RWPE2 (cell line): ENCODE data around the gene DOCK10.
A peak's percentile ranks its signal among the peaks of the same experiment; 100 is the strongest.

ENCODE experiments used
- ATAC-seq: fragments of 200-7000 bp; cut with Tn5 transposase; 3 replicates; pipeline ENCODE4 v1.9.1; 2021; ENCODE audit warnings: low read depth
- DNase-seq: peaks from one replicate; pipeline ENCODE4 v3.0.0-alpha.2; 2020; ENCODE audit warnings: low spot score
- H3K27ac ChIP-seq: fragments of 450-650 bp; 2 replicates; pipeline ENCODE4 v1.5.1; 2017; ENCODE audit warnings: mild to moderate bottlenecking; ENCODE audit not compliant: poor library complexity, severe bottlenecking
- H3K27me3 ChIP-seq: fragments of 250-450 bp; sonication (Bioruptor Pico); 2 replicates; pipeline ENCODE4 v1.5.1; 2021; ENCODE audit warnings: mild to moderate bottlenecking, moderate library complexity; ENCODE audit not compliant: insufficient read depth, poor library complexity, severe bottlenecking
- H3K36me3 ChIP-seq: fragments of 250-450 bp; sonication (Bioruptor Pico); 2 replicates; pipeline ENCODE4 v1.5.1; 2020; ENCODE audit warnings: low read depth, mild to moderate bottlenecking, moderate library complexity
- H3K4me1 ChIP-seq: fragments of 250-450 bp; sonication (Bioruptor Pico); 2 replicates; pipeline ENCODE4 v1.5.1; 2021; ENCODE audit warnings: mild to moderate bottlenecking, moderate library complexity; ENCODE audit not compliant: insufficient read depth, poor library complexity, severe bottlenecking
- H3K4me3 ChIP-seq: fragments of 250-450 bp; sonication (Bioruptor Pico); 2 replicates; pipeline ENCODE4 v1.5.1; 2021; ENCODE audit warnings: mild to moderate bottlenecking, moderate library complexity; ENCODE audit not compliant: severe bottlenecking
- H3K9me3 ChIP-seq: fragments of 250-450 bp; sonication (Bioruptor Pico); 2 replicates; pipeline ENCODE4 v1.5.1; 2021; ENCODE audit warnings: mild to moderate bottlenecking, moderate library complexity; ENCODE audit not compliant: severe bottlenecking
- CTCF ChIP-seq: fragments of 450-650 bp; IDR thresholded peaks from one replicate; pipeline ENCODE4 v1.5.1; 2017; ENCODE audit warnings: mild to moderate bottlenecking, moderate library complexity; ENCODE audit not compliant: poor library complexity, severe bottlenecking

The DOCK10 gene

GRCh38 chr2:225041851-225042799, at the start of gene DOCK10:
Gene DOCK10, minus strand, starts transcription at chr2:225042468. Its CDS starts 94 bp downstream, at chr2:225042374.
- Histone ChIP-seq H3K36me3 (no peaks in the 10 kb centered on the region), H3K27me3 (peaks cover 83% of the 10 kb centered on the region), H3K4me1 (no peaks in the 10 kb centered on the region), H3K9me3 (no peaks in the 10 kb centered on the region), H3K4me3 (peak within 1 kb of the TSS; percentile 22), H3K27ac (no peak within 1 kb of the TSS)
- DNase-seq (no peak), ATAC-seq (peak; percentile 55)
- no peak for TF ChIP-seq CTCF

DNA sequence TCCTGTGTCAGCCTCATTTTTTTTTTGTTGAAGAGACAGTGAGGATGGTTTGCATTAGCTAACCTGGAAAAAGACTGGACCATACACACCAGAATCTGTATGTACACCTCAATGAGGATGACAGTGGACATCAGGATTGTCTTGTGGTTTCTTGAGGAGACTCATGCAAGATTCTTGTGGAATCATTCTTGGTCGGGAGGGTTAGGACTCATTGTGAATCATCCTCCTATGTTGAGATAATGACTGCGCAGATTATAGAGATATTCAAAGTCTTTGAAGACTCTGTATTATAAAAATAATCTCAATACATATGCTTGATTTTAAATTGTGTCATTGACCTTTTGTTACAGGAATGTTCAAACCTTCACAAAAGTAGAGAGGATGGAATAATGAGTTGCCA, 49.1 kb upstream of the DOCK10 start:
- Histone ChIP-seq H3K36me3 (no peaks in the 10 kb centered on the region), H3K27me3 (no peaks in the 10 kb centered on the region), H3K27ac (peak overlapping the region; percentile 39), H3K9me3 (no peaks in the 10 kb centered on the region), H3K4me3 (no peak overlapping the region), H3K4me1 (peaks cover 11% of the 10 kb centered on the region)
- DNase-seq (no peak), ATAC-seq (peak; percentile 99)
- TF ChIP-seq CTCF, result no peak

GRCh38 chr2:225090746-225091145, 48.5 kb upstream of the DOCK10 start:
- Histone ChIP-seq H3K27me3 (no peaks in the 10 kb centered on the region), H3K9me3 (no peaks in the 10 kb centered on the region), H3K27ac (peak overlapping the region; percentile 39), H3K4me1 (peaks cover 11% of the 10 kb centered on the region), H3K36me3 (no peaks in the 10 kb centered on the region), H3K4me3 (no peak overlapping the region)
- TF ChIP-seq CTCF, result no peak
- DNase-seq (no peak), ATAC-seq (no peak)

DNA sequence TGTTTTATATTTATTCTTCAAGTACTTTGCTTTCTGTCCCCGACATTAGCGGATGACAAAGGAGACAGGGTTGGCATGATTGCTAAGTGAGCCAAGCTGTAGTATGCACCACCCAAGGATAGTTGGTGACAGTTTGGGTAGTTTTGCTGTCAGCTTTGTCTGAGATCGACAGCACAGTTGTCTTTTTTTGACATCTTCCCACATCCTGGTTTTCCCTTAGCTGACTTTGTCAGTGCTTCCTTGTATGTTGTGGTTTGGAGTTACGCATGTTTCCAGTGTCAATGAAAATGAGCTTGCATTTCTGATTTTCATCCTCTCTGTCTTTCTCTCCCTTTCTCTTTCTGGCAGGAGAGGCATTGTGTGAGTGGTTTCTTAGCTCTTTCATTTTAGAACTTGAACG, 44.6 kb upstream of the DOCK10 start:
- ATAC-seq, result no peak
- Histone ChIP-seq H3K4me1 (peaks cover 9% of the 10 kb centered on the region), H3K4me3 (no peak overlapping the region), H3K27ac (no peak overlapping the region), H3K9me3 (no peaks in the 10 kb centered on the region), H3K27me3 (no peaks in the 10 kb centered on the region), H3K36me3 (no peaks in the 10 kb centered on the region)
- no peak for TF ChIP-seq CTCF
- no peak for DNase-seq

DNA sequence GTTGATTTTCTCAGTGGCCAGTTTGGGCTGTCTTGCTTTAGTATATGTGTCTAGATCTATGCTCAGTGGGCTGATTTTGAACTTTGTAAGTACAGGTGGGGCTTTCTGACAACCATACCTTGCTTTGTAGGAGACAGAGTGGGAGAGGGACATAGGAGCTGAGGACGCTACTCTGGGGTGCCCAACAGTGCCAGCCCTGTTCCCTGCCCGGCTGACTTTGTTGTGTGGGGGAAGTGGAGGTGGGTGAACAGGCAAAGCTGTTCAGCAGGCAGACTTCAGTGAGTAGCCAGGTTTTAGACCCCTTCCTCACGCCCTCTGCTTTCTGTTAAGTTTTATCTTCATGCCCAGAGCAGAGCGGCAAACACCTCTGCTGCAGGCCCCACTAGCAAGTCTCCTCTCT, 44.2 kb upstream of the DOCK10 start:
- Histone ChIP-seq H3K9me3 (no peaks in the 10 kb centered on the region), H3K27me3 (no peaks in the 10 kb centered on the region), H3K36me3 (no peaks in the 10 kb centered on the region), H3K27ac (no peak overlapping the region), H3K4me3 (no peak overlapping the region), H3K4me1 (peaks cover 4% of the 10 kb centered on the region)
- no peak for ATAC-seq
- DNase-seq, result no peak
- TF ChIP-seq CTCF, result no peak
